ENCODE measurements around the gene PI4KA.

The PI4KA gene

DNA sequence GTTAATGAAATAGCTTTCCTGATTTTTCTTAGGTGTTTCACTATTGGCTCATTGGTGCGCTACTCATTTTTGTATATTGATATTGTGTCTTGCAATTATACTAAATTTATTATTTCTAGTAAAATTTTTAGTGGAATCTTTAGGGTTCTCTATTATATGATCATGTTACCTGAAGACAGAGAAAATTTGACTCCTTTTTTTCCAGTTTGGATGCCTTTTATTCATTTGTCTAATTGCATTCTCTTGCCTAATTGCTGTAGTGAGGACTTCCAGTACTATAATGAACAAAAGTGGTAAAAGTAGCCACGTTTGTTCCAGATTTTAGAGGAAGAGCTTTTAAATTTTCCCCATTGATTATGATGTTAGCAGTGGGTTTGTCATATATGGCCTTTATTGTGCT lies 198.7 kb downstream of the PI4KA start:
- DNase-seq = no peak

DNA sequence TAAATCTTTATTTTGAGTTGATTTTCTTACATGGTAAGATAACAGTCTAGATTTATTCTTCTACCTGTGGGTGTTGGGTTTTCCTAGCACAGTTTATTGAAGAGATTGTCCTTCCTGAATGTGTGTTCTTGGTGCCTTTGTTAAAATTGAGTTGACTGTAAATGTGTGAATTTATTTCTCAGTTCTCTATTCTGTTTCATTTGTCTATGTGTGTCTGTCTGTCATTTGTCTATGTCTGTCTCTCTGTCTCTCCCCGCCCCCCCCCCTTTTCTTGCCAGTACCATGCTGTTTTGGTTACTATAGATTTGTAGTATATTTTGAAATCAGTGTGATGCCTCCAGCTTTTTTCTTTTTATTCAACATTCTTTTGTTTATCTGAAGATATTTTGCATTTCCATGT lies 199.4 kb downstream of the PI4KA start:
- DNase-seq = no peak

DNA sequence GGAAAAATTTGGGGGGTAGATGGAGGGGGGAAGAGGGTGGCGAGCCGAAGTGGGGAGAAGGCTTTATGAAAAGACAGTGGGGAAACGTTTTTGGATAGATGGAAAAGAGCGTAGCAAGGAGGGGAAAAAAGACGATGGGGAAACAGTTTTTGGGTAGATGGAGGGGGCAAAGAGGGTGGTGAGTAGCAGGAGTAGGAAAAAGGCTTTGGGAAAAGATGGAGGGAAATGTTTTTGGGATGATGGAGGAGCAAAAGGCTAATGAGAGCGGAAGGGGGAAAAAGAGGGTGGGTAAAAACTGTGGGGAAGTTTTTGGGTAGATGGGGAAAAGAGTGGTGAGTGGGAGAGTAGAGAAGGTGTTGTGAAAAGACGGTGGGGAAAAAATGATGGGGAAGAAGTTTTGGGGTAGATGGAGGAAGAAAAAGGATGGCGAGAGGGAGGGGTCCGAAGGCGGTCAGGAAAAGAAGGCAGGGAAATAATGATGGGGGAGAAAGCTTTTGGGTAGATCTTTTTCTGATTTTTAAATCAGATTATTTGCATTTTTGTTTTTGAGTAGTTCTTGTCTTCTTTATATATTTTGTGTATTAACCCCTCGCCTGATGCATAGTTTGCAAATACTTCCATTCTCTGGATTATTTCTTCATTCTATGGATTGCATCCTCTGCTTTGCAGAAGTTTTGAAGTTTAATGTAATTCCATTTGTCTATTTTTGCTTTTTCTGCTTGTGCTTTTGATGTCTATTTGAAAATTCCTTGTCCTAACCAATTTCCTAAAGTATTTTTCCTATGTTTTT lies 200.0 kb downstream of the PI4KA start:
- DNase-seq = no peak

DNA sequence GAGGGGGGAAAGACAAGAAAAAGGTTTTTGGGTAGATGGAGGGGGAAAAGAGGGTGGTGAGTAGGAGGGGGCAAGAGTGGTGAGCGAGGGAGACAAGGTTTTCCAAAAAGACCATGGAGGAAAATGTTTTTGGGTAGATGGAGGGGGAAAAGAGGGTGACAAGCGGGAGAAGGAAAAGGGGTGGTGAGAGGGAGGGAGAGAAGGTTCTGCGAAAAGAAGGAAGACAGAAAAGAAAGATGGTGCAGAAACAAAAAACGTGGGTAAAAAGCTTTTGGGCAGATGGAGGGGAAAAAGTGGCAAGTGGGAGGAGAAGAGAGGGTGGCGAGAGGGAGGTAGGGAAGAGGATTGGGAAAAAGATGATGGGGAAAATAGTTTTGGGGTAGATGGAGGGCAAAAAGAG lies 200.6 kb downstream of the PI4KA start:
- no peak for DNase-seq

Data from femur (tissue), 1 donor.